SK-N-SH (cell line): ENCODE results near the gene SSBP2. TPM values are rescaled to one million over a fixed set of nuclear protein-coding genes. Genes with fewer than 3 reads are reported as not detected.

Experiments
- CTCF ChIA-PET: fragments of 300-600, 350-600 bp; formaldehyde crosslinking; extraction: SDS; loops from one replicate; lab custom pipeline; 2021; lab: Yijun Ruan, JAX
- POLR2A ChIA-PET: fragments of 350-600 bp; sonication (Branson Sonifier 250); formaldehyde crosslinking; extraction: SDS; loops from one replicate; lab custom pipeline; 2020; ENCODE audit warnings: antibody characterized with exemption, inconsistent platforms; lab: Yijun Ruan, JAX
- DNase-seq: peaks from one replicate; pipeline ENCODE4 v3.0.0; 2012
- H2AFZ ChIP-seq: fragments of 200-600 bp; sonication (generic); 2 replicates; pipeline ENCODE4 v1.8.1; 2016; ENCODE audit warnings: antibody characterized with exemption, mild to moderate bottlenecking, low read depth
- H3F3A ChIP-seq: fragments of 200-600 bp; sonication (generic); replicated peaks from 2 replicates; pipeline ENCODE3; 2016; ENCODE audit warnings: antibody characterized with exemption, mild to moderate bottlenecking; ENCODE audit not compliant: insufficient read depth
- H3K27ac ChIP-seq, 2 experiments: fragments of 200-500 bp in 1 of 2; fragments of 200-600 bp in 1 of 2; sonication (Bioruptor generic) in 1 of 2; sonication (generic), shearing (Covaris generic) in 1 of 2; 2 replicates each; pipeline versions ENCODE4 v1.5.1 to v1.6.1; 2014 to 2016; ENCODE audit warnings: low read depth in 2 of 2, inconsistent platforms in 1 of 2, low read length in 1 of 2, mild to moderate bottlenecking in 1 of 2, mixed read lengths in 1 of 2
- H3K27me3 ChIP-seq: fragments of 200-600 bp; sonication (generic), shearing (Covaris generic); 2 replicates; pipeline ENCODE4 v1.6.1; 2016; ENCODE audit warnings: mixed run types; ENCODE audit not compliant: insufficient read depth
- H3K36me3 ChIP-seq, 2 experiments: fragments of 200-500 bp in 1 of 2; fragments of 200-600 bp in 1 of 2; sonication (Bioruptor generic) in 1 of 2; sonication (generic) in 1 of 2; replicated peaks in 1 of 2; 2 replicates each; pipeline versions ENCODE3 to v1.5.1; 2014 to 2016; ENCODE audit warnings: low read length in 1 of 2, mild to moderate bottlenecking in 1 of 2; ENCODE audit not compliant: insufficient read depth in 2 of 2, control insufficient read depth in 1 of 2
- H3K4me1 ChIP-seq, 2 experiments: fragments of 200-500 bp in 1 of 2; fragments of 200-600 bp in 1 of 2; sonication (Bioruptor generic) in 1 of 2; sonication (generic), shearing (Covaris generic) in 1 of 2; 2 replicates each; pipeline versions ENCODE4 v1.5.1 to v1.6.1; 2014 to 2016; ENCODE audit warnings: low read depth in 1 of 2, low read length in 1 of 2, mixed run types in 1 of 2; ENCODE audit not compliant: insufficient read depth in 2 of 2, control insufficient read depth in 1 of 2
- H3K4me2 ChIP-seq: fragments of 200-600 bp; sonication (generic), shearing (Covaris generic); 2 replicates; pipeline ENCODE4 v1.6.1; 2017; ENCODE audit warnings: mixed run types
- H3K4me3 ChIP-seq, 2 experiments: fragments of 200-500 bp in 1 of 2; fragments of 200-600 bp in 1 of 2; sonication (Bioruptor generic) in 1 of 2; sonication (generic), shearing (Covaris generic) in 1 of 2; 2 replicates each; pipeline versions ENCODE4 v1.5.1 to v1.8.1; 2014 to 2016; ENCODE audit warnings: low read depth in 2 of 2, inconsistent platforms in 1 of 2, low read length in 1 of 2, mild to moderate bottlenecking in 1 of 2, mixed read lengths in 1 of 2, moderate library complexity in 1 of 2
- H3K79me2 ChIP-seq: fragments of 200-600 bp; sonication (generic); 2 replicates; pipeline ENCODE4 v1.8.1; 2017; ENCODE audit warnings: mild to moderate bottlenecking; ENCODE audit not compliant: insufficient read depth
- H3K9ac ChIP-seq: fragments of 200-600 bp; sonication (generic); 2 replicates; pipeline ENCODE4 v1.6.1; 2017; ENCODE audit warnings: mixed run types
- H3K9me2 ChIP-seq: fragments of 200-600 bp; sonication (generic); 2 replicates; pipeline ENCODE4 v1.6.1; 2017; ENCODE audit warnings: mixed run types
- H3K9me3 ChIP-seq: fragments of 200-600 bp; sonication (generic); 2 replicates; pipeline ENCODE4 v1.6.1; 2017; ENCODE audit warnings: mixed run types, mild to moderate bottlenecking, moderate library complexity
- H4K20me1 ChIP-seq: fragments of 200-600 bp; sonication (generic); 2 replicates; pipeline ENCODE4 v1.6.1; 2017; ENCODE audit warnings: mild to moderate bottlenecking, mixed run types; ENCODE audit not compliant: insufficient read depth
- ELF1 ChIP-seq: IDR thresholded peaks from 2 replicates; pipeline ENCODE4 v1.4.0; 2012
- EP300 ChIP-seq, 2 experiments: IDR thresholded peaks; 2 replicates each; pipeline versions ENCODE4 v1.4.0 to v1.6.1; 2012; ENCODE audit warnings: borderline replicate concordance in 1 of 2, low read depth in 1 of 2, low read length in 1 of 2
- EZH2phosphoT487 ChIP-seq: fragments of 200-600 bp; sonication (generic); IDR thresholded peaks from 2 replicates; pipeline ENCODE4 v1.6.1; 2017; ENCODE audit warnings: low read depth, mixed run types, mild to moderate bottlenecking, antibody characterized with exemption, moderate library complexity, borderline replicate concordance
- GABPA ChIP-seq: IDR thresholded peaks from 2 replicates; pipeline ENCODE4 v1.4.0; 2012; ENCODE audit warnings: low read depth, mild to moderate bottlenecking
- MEF2A ChIP-seq: IDR thresholded peaks from 2 replicates; pipeline ENCODE4 v1.4.0; 2012; ENCODE audit warnings: low read depth, borderline replicate concordance
- NRF1 ChIP-seq: IDR thresholded peaks from 2 replicates; pipeline ENCODE4 v1.6.1; 2012; ENCODE audit warnings: low read depth, mild to moderate bottlenecking, low read length
- POLR2AphosphoS5 ChIP-seq: IDR thresholded peaks from 2 replicates; pipeline ENCODE4 v1.6.1; 2012; ENCODE audit warnings: low read depth, low read length
- RAD21 ChIP-seq: IDR thresholded peaks from 2 replicates; pipeline ENCODE4 v1.6.1; 2012; ENCODE audit warnings: mild to moderate bottlenecking, low read length
- RCOR1 ChIP-seq: fragments of 150-350 bp; IDR thresholded peaks from 2 replicates; pipeline ENCODE4 v1.6.1; 2017; ENCODE audit warnings: antibody characterized with exemption, low read length
- RFX5 ChIP-seq: IDR thresholded peaks from 2 replicates; pipeline ENCODE4 v1.6.1; 2012; ENCODE audit warnings: mild to moderate bottlenecking, improper control_type of control experiment, low read length
- TAF1 ChIP-seq: IDR thresholded peaks from 2 replicates; pipeline ENCODE4 v1.6.1; 2012; ENCODE audit warnings: low read depth, mild to moderate bottlenecking, low read length, moderate library complexity, borderline replicate concordance
- WGBS: methylation state at CpG from one replicate; pipeline ENCODE4 v1.1.6; 2017; ENCODE audit warnings: low lambda C conversion rate; 5-methylcytosine and 5-hydroxymethylcytosine counted together
- polyA plus RNA-seq, 3 experiments: library from polyadenylated mRNA; depleted of rRNA; stranded (reverse); fragments of >200 nt; gene quantifications; 2 replicates each; pipeline ENCODE4 v1.2.3, GENCODE V29; 2012
- TF ChIP-seq, protein P1 (sequence below): fragments of 150-350 bp; IDR thresholded peaks from 2 replicates; pipeline ENCODE4 v1.6.1; 2017; ENCODE audit warnings: antibody characterized with exemption, low read length, low read depth, borderline replicate concordance
- TF ChIP-seq, protein P2 (sequence below): IDR thresholded peaks from 2 replicates; pipeline ENCODE4; 2012
- TF ChIP-seq, protein P3 (sequence below): IDR thresholded peaks from 2 replicates; pipeline ENCODE4 v1.4.0; 2012; ENCODE audit warnings: low read depth, borderline replicate concordance

The SSBP2 gene
- polyA plus RNA-seq, 1 of the 3 experiments (the other 2 are of a cell fraction) = 35.3 TPM

DNA sequence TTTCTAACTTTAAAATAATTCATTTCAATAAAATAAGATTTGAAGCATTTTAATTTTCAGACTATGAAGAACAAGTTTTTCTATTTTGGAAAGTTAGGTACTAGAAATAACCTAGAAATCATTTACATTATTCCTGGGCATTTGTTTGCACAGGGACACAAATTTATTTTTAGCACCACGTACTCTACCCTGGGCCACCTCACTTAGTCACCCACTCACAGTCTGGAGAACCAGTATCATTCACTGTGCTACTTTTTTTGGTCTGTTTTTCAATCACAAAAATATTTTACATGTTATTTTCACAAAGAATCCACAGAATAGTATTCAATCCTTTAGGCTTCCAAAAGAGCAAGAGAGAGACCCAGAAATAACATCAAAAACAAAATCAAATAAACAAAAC, 228.3 kb downstream of the SSBP2 start:
- H2AFZ ChIP-seq = no peak overlapping the region
- TF ChIP-seq MEF2A = no peak
- TF ChIP-seq EZH2phosphoT487 = no peak
- TF ChIP-seq NRF1 = no peak
- no peak for TF ChIP-seq ELF1
- no peak for TF ChIP-seq RCOR1
- no peak for TF ChIP-seq GABPA
- TF ChIP-seq RAD21 = no peak
- TF ChIP-seq TAF1 = no peak
- TF ChIP-seq, protein P1, sequence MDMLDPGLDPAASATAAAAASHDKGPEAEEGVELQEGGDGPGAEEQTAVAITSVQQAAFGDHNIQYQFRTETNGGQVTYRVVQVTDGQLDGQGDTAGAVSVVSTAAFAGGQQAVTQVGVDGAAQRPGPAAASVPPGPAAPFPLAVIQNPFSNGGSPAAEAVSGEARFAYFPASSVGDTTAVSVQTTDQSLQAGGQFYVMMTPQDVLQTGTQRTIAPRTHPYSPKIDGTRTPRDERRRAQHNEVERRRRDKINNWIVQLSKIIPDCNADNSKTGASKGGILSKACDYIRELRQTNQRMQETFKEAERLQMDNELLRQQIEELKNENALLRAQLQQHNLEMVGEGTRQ = no peak
- TF ChIP-seq, protein P2, sequence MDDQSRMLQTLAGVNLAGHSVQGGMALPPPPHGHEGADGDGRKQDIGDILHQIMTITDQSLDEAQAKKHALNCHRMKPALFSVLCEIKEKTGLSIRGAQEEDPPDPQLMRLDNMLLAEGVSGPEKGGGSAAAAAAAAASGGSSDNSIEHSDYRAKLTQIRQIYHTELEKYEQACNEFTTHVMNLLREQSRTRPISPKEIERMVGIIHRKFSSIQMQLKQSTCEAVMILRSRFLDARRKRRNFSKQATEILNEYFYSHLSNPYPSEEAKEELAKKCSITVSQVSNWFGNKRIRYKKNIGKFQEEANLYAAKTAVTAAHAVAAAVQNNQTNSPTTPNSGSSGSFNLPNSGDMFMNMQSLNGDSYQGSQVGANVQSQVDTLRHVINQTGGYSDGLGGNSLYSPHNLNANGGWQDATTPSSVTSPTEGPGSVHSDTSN = no peak
- no peak for TF ChIP-seq RFX5
- no peak for TF ChIP-seq POLR2AphosphoS5
- TF ChIP-seq, all 33 proteins: peak for 0
- H3K4me3 ChIP-seq = no peak overlapping the region
- no peaks in the 10 kb centered on the region for H3F3A ChIP-seq
- peaks cover 0 to 5% of the 10 kb centered on the region in 2 experiments; a peak in 1 of 4 replicates for H3K4me1 ChIP-seq
- 97% methylated on average over 1 of the region's 1 CpG for WGBS
- no peaks in the 10 kb centered on the region for H3K36me3 ChIP-seq
- no peaks in the 10 kb centered on the region for H4K20me1 ChIP-seq
- no peak overlapping the region for H3K9ac ChIP-seq
- no peaks in the 10 kb centered on the region for H3K27me3 ChIP-seq
- no peaks in the 10 kb centered on the region for H3K9me2 ChIP-seq
- no peak overlapping the region for H3K27ac ChIP-seq
- DNase-seq = no peak
- ChIA-PET POLR2A (no interaction called here), CTCF (interaction anchor here (1.2 kb wide), 1 partner anchor 305 kb away, joined by 3 read pairs; no protein-coding TSS in a partner anchor)
- no peaks in the 10 kb centered on the region for H3K9me3 ChIP-seq
- no peaks in the 10 kb centered on the region for H3K79me2 ChIP-seq
- no peak overlapping the region for H3K4me2 ChIP-seq

DNA sequence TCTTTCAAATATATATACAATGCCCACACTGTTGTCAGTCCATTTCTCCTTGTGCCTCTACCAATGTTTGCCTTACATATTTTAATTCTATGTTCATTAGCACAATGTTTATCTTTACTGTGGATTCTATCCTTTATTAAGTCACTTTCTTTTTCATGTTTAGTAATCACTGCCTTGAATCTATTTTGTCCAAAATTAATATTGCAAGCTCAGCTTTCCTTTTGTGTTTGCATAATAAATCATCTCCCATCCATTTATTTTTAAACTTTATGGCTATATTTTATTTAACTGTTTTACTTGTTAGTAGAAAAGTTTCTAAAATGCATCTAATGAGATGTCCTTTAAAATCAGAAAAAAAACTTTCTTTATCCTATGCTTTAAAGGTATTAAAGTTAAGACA, 230.1 kb downstream of the SSBP2 start:
- TF ChIP-seq, protein P3, sequence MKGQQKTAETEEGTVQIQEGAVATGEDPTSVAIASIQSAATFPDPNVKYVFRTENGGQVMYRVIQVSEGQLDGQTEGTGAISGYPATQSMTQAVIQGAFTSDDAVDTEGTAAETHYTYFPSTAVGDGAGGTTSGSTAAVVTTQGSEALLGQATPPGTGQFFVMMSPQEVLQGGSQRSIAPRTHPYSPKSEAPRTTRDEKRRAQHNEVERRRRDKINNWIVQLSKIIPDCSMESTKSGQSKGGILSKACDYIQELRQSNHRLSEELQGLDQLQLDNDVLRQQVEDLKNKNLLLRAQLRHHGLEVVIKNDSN = no peak
- TF ChIP-seq NRF1 (no peak), EP300 (IDR thresholded peaks at IDR 0.05; ENCODE audit: borderline replicate concordance in 1 of 2, low read depth in 1 of 2, low read length in 1 of 2) (no peak)
- POLR2A ChIA-PET = no interaction called here
- H3K36me3 ChIP-seq = no peaks in the 10 kb centered on the region

More for the DNA sequence above, 230.1 kb downstream of the SSBP2 start:
- H3K4me3 ChIP-seq = no peak overlapping the region
- H3K9me3 ChIP-seq = no peaks in the 10 kb centered on the region
- no peaks in the 10 kb centered on the region for H3K79me2 ChIP-seq
- no peak overlapping the region for H3K27ac ChIP-seq
- DNase-seq = no peak
- peaks cover 0 to 15% of the 10 kb centered on the region in 2 experiments; a peak in 1 of 4 replicates for H3K4me1 ChIP-seq
- no peaks in the 10 kb centered on the region for H4K20me1 ChIP-seq
- no peaks in the 10 kb centered on the region for H3K9me2 ChIP-seq
- H3K9ac ChIP-seq = no peak overlapping the region
- no peak overlapping the region for H2AFZ ChIP-seq
- H3K4me2 ChIP-seq = no peak overlapping the region
- no peaks in the 10 kb centered on the region for H3F3A ChIP-seq
- no peaks in the 10 kb centered on the region for H3K27me3 ChIP-seq
- CTCF ChIA-PET = no interaction called here
